Measurements from ENCODE around the gene SCTR.

The SCTR gene

DNA sequence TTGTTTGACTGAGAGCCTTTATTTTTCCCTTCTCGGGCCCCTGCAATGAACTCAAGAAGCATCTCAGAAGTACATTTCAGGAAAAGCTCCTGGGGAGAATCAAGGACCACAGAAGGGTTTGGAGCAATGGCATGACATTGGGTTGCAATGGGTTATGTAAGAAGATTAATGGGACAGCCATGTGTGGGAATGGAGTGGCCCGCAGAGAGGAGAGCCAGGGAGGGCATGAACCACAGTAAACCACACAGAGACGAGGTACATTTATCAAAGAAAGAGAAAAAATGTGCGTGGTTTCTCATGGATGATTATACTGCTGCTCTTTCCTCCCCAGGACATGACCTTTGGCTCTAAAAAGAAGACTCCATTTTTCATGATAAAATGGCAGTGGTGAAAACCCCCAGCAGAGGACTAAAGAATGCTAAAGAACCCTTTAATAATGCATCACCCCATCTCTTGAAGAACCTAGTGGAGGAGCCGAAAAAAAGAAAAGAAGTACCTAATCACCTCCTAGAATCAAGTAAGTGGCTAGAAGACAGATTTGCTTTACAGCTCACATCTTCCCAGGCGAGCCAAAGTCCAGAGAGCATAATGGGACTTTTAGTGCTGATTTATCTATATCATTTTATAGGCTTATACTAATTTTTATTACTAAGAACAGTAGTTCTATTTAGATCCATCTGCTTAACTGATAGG is 21.6 kb upstream of the SCTR start:
- Histone ChIP-seq H3K4me3 (ENCODE audit: low read length) (no peak overlapping the region), H3K27ac (ENCODE audit: low read depth, low read length) (no peak overlapping the region), H3K4me1 (ENCODE audit: insufficient read depth, low read length) (peaks cover 5% of the 10 kb centered on the region; the same call in 1 of the 2 replicates), H3K9me3 (ENCODE audit: insufficient read depth, low read depth, low read length) (no peaks in the 10 kb centered on the region), H3K9ac (ENCODE audit: low read depth, low read length) (no peak overlapping the region), H3K36me3 (ENCODE audit: insufficient read depth, low read length) (no peaks in the 10 kb centered on the region), H3K27me3 (ENCODE audit: insufficient read depth, low read length) (peaks cover 13% of the 10 kb centered on the region; the same call in 1 of the 2 replicates)
- WGBS = 87% methylated on average over 5 of the region's 6 CpGs

DNA sequence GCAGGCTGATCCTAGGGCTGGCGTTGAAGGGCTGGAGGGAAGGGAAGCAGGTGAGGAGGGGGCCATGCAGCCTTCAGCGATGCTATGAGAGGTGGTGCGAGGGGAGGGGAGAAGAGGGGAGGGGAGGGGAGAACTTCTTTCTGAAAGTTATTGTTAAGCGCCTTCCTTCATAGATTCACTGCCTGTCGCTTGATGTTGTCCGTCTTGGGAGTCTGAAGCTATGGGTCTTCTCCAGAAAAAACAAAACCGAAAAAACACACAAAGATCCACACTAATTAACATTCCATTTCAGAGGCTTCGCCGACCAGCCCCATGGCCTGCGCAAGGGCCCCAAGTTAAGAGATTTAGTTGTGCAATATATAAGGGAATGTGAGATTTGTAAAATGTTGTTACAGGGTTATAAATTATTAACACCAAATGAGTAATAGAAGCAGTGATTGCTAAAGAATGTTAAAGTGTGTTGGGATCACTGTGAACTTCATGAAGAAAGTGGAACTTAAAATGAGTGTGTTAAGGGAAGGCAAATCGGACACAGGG is 20.7 kb upstream of the SCTR start:
- H3K27me3 ChIP-seq (ENCODE audit: insufficient read depth, low read length) = peaks cover 13% of the 10 kb centered on the region; the same call in 1 of the 2 replicates
- H3K36me3 ChIP-seq (ENCODE audit: insufficient read depth, low read length) = no peaks in the 10 kb centered on the region
- WGBS = 50% methylated on average over 11 of the region's 11 CpGs
- H3K4me3 ChIP-seq (ENCODE audit: low read length) = peak overlapping the region; percentile 59
- no peak overlapping the region for H3K27ac ChIP-seq (ENCODE audit: low read depth, low read length)
- no peaks in the 10 kb centered on the region for H3K9me3 ChIP-seq (ENCODE audit: insufficient read depth, low read depth, low read length)
- H3K4me1 ChIP-seq (ENCODE audit: insufficient read depth, low read length) = peaks cover 5% of the 10 kb centered on the region; the same call in 1 of the 2 replicates
- peak overlapping the region; percentile 84; the same call in 1 of the 2 replicates for H3K9ac ChIP-seq (ENCODE audit: low read depth, low read length)

DNA sequence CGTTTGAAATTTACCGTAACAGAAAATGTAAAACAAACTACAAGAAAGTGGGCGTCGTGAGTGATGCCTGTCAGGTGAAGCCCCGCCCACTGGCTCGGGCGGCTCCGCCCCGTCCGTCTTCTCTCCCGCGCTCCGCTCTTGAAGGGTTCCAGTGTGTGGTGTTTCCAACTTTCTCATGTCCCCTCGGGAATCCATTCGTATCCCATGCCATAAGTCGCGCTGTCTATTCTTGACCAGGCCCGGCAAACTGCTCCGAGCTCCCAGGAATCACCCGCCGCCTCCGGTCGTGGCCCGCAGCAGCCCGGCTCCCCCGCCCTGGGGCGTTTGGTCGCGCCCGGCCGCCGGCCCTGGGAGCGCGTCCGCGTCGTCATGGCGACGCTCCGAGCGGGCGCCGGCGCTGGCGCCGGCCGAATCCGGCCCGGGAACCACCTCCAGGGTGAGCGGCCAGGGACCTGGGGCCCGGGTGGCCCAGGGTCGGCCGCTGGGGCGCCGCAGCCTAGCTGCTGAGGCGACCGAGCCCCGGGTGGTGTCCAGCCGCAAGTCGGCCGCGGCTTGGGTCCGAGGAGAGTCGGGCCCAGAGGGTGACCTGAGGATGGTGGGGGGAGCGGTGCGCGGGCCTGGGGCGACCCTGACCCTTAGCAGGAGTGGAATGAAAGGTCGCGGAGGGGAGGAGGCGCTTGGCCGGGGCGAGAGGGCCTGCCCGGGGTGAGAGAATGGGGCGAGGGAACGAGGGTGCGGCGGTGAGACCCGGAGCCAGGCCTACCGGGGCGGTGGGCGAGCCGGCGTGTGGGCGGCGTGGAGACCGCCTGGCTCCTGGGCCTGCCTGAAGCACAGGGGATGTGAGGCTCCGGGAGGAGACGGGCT is 20.0 kb upstream of the SCTR start, which contains the start of gene CFAP221:
Gene CFAP221 (plus strand): TSS at position 375 of the 864 bp plus-strand sequence. CDS start 1,683 bp downstream, outside the sequence.
- Histone ChIP-seq H3K27ac (ENCODE audit: low read depth, low read length) (peak within 1 kb of the TSS; percentile 80), H3K4me1 (ENCODE audit: insufficient read depth, low read length) (peaks cover 5% of the 10 kb centered on the region; the same call in 1 of the 2 replicates), H3K36me3 (ENCODE audit: insufficient read depth, low read length) (no peaks in the 10 kb centered on the region), H3K9me3 (ENCODE audit: insufficient read depth, low read depth, low read length) (no peaks in the 10 kb centered on the region), H3K9ac (ENCODE audit: low read depth, low read length) (peak within 1 kb of the TSS; percentile 84), H3K27me3 (ENCODE audit: insufficient read depth, low read length) (peaks cover 13% of the 10 kb centered on the region; the same call in 1 of the 2 replicates), H3K4me3 (ENCODE audit: low read length) (peak within 1 kb of the TSS; percentile 59)
- under 1% methylated on average over 89 of the region's 89 CpGs for WGBS

DNA sequence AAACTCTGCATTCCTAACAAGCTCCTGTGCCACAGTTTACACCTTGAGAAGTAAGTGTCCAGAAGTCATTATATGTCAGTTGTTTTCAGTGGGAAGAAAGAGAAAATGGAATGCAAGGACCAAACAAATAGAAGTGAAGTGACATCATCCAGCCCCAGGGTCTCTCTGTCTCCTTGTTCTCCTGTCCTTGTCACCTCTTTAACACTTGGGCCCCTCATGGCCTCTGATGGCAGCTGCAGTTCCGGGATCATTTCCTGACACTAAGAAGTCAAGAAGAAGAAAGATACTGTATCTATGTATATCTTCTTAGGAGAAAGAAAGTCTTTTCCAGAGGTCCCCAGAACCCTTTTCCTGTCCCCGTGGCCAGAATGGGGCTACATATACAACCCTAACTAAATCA is 17.2 kb upstream of the SCTR start:
- H3K27me3 ChIP-seq (ENCODE audit: insufficient read depth, low read length) = peaks cover 13% of the 10 kb centered on the region; the same call in 1 of the 2 replicates
- 84% methylated on average over 2 of the region's 2 CpGs for WGBS
- no peak overlapping the region for H3K4me3 ChIP-seq (ENCODE audit: low read length)
- no peak overlapping the region for H3K9ac ChIP-seq (ENCODE audit: low read depth, low read length)
- peaks cover 5% of the 10 kb centered on the region; the same call in 1 of the 2 replicates for H3K4me1 ChIP-seq (ENCODE audit: insufficient read depth, low read length)
- no peak overlapping the region for H3K27ac ChIP-seq (ENCODE audit: low read depth, low read length)
- H3K36me3 ChIP-seq (ENCODE audit: insufficient read depth, low read length) = no peaks in the 10 kb centered on the region
- no peaks in the 10 kb centered on the region for H3K9me3 ChIP-seq (ENCODE audit: insufficient read depth, low read depth, low read length)

DNA sequence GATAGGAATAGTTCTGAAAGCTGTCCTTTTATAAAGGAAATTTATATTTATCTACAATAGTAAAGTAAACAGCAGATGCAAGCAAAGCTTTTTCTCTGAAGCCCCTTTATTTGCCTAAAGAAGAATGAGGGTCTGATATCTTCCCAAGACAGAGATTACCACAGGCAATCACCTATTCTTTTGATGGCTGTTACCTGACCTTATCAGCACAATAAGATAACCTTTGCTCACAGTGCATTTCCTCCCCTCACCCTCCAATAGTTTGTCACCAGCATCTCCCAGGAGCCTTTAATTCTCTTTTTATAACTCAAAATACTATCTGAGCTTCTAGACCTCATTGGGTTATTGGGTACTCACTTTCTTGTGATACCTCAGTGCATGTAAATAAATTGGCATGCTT is 13.5 kb upstream of the SCTR start:
- H3K27me3 ChIP-seq (ENCODE audit: insufficient read depth, low read length) = no peaks in the 10 kb centered on the region

DNA sequence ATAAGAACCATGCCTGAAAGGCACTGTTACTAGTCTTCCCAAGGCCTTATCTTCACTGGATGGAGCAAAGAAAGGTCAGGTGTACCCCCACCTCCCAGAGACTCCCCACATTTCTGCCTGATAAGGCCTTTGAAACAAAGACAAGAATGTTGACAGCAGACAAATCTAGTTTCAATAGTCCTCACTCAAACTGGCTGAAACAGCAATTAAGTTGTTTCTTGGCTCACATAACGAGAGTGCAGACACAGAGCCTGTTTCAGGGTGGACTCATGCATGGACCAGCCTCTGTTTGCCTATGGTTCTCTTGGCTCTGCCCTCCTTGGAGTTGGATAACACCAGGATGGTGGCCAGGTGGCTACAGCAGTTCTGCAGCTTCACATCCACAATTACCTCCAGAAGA is 12.4 kb upstream of the SCTR start:
- Histone ChIP-seq H3K27me3 (ENCODE audit: insufficient read depth, low read length) (no peaks in the 10 kb centered on the region), H3K4me1 (ENCODE audit: insufficient read depth, low read length) (no peaks in the 10 kb centered on the region), H3K9me3 (ENCODE audit: insufficient read depth, low read depth, low read length) (peaks cover 13% of the 10 kb centered on the region), H3K36me3 (ENCODE audit: insufficient read depth, low read length) (no peaks in the 10 kb centered on the region), H3K27ac (ENCODE audit: low read depth, low read length) (no peak overlapping the region), H3K9ac (ENCODE audit: low read depth, low read length) (no peak overlapping the region), H3K4me3 (ENCODE audit: low read length) (no peak overlapping the region)
- 89% methylated on average over 1 of the region's 1 CpG for whole genome bisulfite sequencing

More for the DNA sequence above, 13.5 kb upstream of the SCTR start:
- Histone ChIP-seq H3K9ac (ENCODE audit: low read depth, low read length) (no peak overlapping the region), H3K36me3 (ENCODE audit: insufficient read depth, low read length) (no peaks in the 10 kb centered on the region), H3K4me3 (ENCODE audit: low read length) (no peak overlapping the region), H3K9me3 (ENCODE audit: insufficient read depth, low read depth, low read length) (peaks cover 13% of the 10 kb centered on the region), H3K27ac (ENCODE audit: low read depth, low read length) (no peak overlapping the region), H3K4me1 (ENCODE audit: insufficient read depth, low read length) (no peaks in the 10 kb centered on the region)

DNA sequence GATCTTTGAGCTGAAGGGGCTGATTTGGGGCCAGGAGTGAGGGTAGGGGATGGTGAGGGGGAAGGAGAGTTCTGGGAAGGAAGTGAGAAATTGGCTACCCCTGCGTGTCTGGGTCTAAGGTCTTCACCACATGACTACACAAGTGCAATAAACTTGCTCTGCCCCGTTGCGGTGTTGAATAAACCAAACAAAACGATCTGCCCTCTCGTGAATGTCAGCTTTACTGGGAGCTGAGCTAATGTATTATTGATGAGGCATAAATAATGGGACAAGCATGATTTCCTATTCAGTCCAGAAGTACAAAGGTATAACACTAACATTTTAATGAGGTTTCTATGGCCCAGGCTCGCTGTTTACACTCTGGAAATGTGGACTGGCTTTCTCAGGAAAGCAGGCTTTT is 11.9 kb upstream of the SCTR start:
- Histone ChIP-seq H3K4me3 (ENCODE audit: low read length) (no peak overlapping the region), H3K36me3 (ENCODE audit: insufficient read depth, low read length) (no peaks in the 10 kb centered on the region), H3K9me3 (ENCODE audit: insufficient read depth, low read depth, low read length) (peaks cover 13% of the 10 kb centered on the region), H3K4me1 (ENCODE audit: insufficient read depth, low read length) (no peaks in the 10 kb centered on the region), H3K27ac (ENCODE audit: low read depth, low read length) (no peak overlapping the region), H3K9ac (ENCODE audit: low read depth, low read length) (no peak overlapping the region), H3K27me3 (ENCODE audit: insufficient read depth, low read length) (no peaks in the 10 kb centered on the region)
- 92% methylated on average over 6 of the region's 6 CpGs for WGBS

DNA sequence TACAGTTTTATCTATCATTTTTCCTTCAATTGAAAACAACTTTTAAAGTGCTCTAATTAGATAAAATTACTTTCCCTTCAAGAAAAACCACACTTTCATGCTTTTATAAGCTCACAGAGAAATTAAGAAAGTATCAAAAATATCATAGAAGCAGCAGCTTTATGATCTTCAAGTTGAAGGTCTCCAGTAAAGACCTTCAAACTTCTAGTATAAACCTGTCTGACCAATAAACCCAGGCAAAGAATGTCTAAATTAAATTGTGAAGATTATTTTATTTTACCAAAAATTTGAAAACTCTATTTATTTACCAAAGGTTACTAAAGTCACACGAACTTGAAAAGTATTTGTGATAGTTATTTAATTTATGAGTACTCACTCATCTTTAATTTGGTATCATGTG is 9.3 kb upstream of the SCTR start:
- Histone ChIP-seq H3K4me1 (ENCODE audit: insufficient read depth, low read length) (no peaks in the 10 kb centered on the region), H3K9ac (ENCODE audit: low read depth, low read length) (no peak overlapping the region), H3K27ac (ENCODE audit: low read depth, low read length) (no peak overlapping the region), H3K27me3 (ENCODE audit: insufficient read depth, low read length) (no peaks in the 10 kb centered on the region), H3K9me3 (ENCODE audit: insufficient read depth, low read depth, low read length) (peaks cover 13% of the 10 kb centered on the region), H3K36me3 (ENCODE audit: insufficient read depth, low read length) (no peaks in the 10 kb centered on the region), H3K4me3 (ENCODE audit: low read length) (no peak overlapping the region)
- WGBS = no CpG with 5 or more reads among the region's 1 CpG

DNA sequence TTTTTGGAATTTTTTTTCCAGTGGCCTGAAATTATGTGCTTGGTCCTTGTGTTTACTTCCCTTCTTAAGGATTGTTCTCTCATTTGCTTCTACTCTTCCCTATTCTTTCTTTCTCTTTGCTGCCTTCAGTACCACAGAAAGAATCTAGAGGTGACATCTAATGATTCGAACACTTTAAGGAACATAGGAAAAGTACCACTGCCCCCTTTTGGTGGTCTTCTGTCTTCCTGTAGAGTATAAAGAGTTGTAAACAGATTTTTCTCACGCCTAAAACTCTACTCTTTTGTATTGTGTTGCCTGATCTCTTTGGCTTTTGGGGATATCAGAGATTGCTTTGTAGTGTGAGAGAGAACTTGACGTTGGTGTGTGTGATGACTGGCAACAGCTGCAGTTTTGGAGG is 7.0 kb upstream of the SCTR start:
- Histone ChIP-seq H3K27me3 (ENCODE audit: insufficient read depth, low read length) (peaks cover 3% of the 10 kb centered on the region; the same call in 1 of the 2 replicates), H3K4me3 (ENCODE audit: low read length) (no peak overlapping the region), H3K27ac (ENCODE audit: low read depth, low read length) (no peak overlapping the region), H3K4me1 (ENCODE audit: insufficient read depth, low read length) (peaks cover 9% of the 10 kb centered on the region), H3K9me3 (ENCODE audit: insufficient read depth, low read depth, low read length) (peaks cover 13% of the 10 kb centered on the region), H3K36me3 (ENCODE audit: insufficient read depth, low read length) (no peaks in the 10 kb centered on the region), H3K9ac (ENCODE audit: low read depth, low read length) (no peak overlapping the region)
- 48% methylated on average over 2 of the region's 3 CpGs for WGBS

DNA sequence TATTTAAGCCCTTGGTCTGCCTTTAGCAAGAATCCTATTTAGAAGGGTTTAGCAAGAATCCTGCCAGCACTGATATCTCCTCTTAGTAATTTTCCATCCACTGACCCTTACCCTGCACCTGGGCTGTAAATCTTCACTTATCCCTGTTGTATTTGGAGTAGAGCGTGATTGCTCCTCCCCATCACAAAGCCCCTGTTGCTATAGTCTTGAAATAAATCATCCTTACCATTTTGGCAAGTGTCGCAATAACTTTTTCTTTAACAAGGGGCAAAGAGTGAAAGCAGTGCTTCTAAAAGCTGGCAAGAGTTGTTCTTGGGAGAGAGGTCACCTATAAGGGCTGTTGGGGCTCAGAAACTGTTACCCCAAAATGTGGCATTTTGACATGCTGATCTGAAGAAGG is 3.7 kb upstream of the SCTR start:
- Histone ChIP-seq H3K27me3 (ENCODE audit: insufficient read depth, low read length) (peaks cover 36% of the 10 kb centered on the region), H3K4me1 (ENCODE audit: insufficient read depth, low read length) (peaks cover 9% of the 10 kb centered on the region), H3K9me3 (ENCODE audit: insufficient read depth, low read depth, low read length) (peaks cover under 1% of the 10 kb centered on the region; the same call in 1 of the 2 replicates), H3K27ac (ENCODE audit: low read depth, low read length) (no peak overlapping the region), H3K36me3 (ENCODE audit: insufficient read depth, low read length) (no peaks in the 10 kb centered on the region), H3K9ac (ENCODE audit: low read depth, low read length) (no peak overlapping the region), H3K4me3 (ENCODE audit: low read length) (no peak overlapping the region)
- WGBS = 98% methylated on average over 2 of the region's 2 CpGs

DNA sequence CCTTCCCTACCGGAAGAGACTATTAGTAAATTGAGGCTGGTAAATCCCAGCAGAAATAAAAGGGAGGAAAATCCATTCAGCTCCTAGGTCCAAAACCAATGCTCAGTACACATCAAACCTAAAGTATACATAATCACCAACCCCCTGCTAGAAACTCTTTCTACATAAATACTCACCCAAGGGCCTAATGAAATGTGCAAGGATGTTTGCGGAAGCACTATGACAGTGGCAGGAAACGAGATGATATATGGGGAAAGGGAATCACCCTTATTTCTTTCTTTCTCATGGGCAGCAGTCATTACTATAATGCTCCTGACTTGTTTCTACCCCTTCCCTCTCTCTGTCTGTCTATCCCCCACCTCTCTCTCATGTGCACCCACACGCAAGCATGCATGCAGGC is 1.3 kb upstream of the SCTR start:
- 89% methylated on average over 4 of the region's 4 CpGs for whole genome bisulfite sequencing
- H3K9ac ChIP-seq (ENCODE audit: low read depth, low read length) = no peak overlapping the region
- H3K27me3 ChIP-seq (ENCODE audit: insufficient read depth, low read length) = peaks cover 60% of the 10 kb centered on the region
- no peak overlapping the region for H3K4me3 ChIP-seq (ENCODE audit: low read length)
- H3K4me1 ChIP-seq (ENCODE audit: insufficient read depth, low read length) = peaks cover 9% of the 10 kb centered on the region
- no peak overlapping the region for H3K27ac ChIP-seq (ENCODE audit: low read depth, low read length)
- no peaks in the 10 kb centered on the region for H3K9me3 ChIP-seq (ENCODE audit: insufficient read depth, low read depth, low read length)
- H3K36me3 ChIP-seq (ENCODE audit: insufficient read depth, low read length) = no peaks in the 10 kb centered on the region

Data from HUES64 (cell line).